SU-DHL-6 (cell line): ENCODE data around the gene AFF3.
"Not testable (repeated sequence)": the region's sequence is repeated elsewhere in the genome, so short reads cannot be mapped to it uniquely, and the experiment has no call there.

Experiments used
- H2AFZ ChIP-seq: fragments of 200-600 bp; sonication (generic); 2 replicates; pipeline ENCODE4 v1.6.1; 2014; ENCODE audit warnings: low read depth, mild to moderate bottlenecking, moderate library complexity, mixed read lengths, antibody characterized with exemption, low read length; ENCODE audit not compliant: severe bottlenecking
- H3F3A ChIP-seq: fragments of 200-600 bp; shearing (Covaris generic); 2 replicates; pipeline ENCODE4 v1.6.0; 2016; ENCODE audit warnings: antibody characterized with exemption, mild to moderate bottlenecking; ENCODE audit not compliant: insufficient read depth
- H3K27ac ChIP-seq: fragments of 200-600 bp; sonication (generic); 2 replicates; pipeline ENCODE4 v1.5.1; 2016; ENCODE audit warnings: low read depth, mild to moderate bottlenecking, low read length, moderate library complexity, mixed read lengths
- H3K27me3 ChIP-seq: fragments of 200-600 bp; sonication (generic), shearing (Covaris generic); 2 replicates; pipeline ENCODE4 v1.6.0; 2014; ENCODE audit warnings: mild to moderate bottlenecking, low read length
- H3K36me3 ChIP-seq: fragments of 200-600 bp; sonication (generic); 2 replicates; pipeline ENCODE4 v1.6.1; 2014; ENCODE audit warnings: mild to moderate bottlenecking, low read length, mixed read lengths
- H3K4me2 ChIP-seq: fragments of 300-600, 200-600 bp; shearing (Covaris generic), sonication (generic); 2 replicates; pipeline ENCODE4 v1.6.0; 2014; ENCODE audit warnings: low read length, low read depth, mild to moderate bottlenecking; ENCODE audit not compliant: poor library complexity, severe bottlenecking
- H3K4me3 ChIP-seq: fragments of 200-600 bp; sonication (generic); 2 replicates; pipeline ENCODE4 v1.5.1; 2014; ENCODE audit warnings: antibody characterized with exemption, low read length, mild to moderate bottlenecking, mixed read lengths; ENCODE audit not compliant: insufficient read depth, poor library complexity, severe bottlenecking
- H3K79me2 ChIP-seq: fragments of 200-600 bp; sonication (generic); 2 replicates; pipeline ENCODE4 v1.6.1; 2014; ENCODE audit warnings: mild to moderate bottlenecking, low read length, moderate library complexity; ENCODE audit not compliant: insufficient read depth
- H3K9ac ChIP-seq: fragments of 200-600 bp; sonication (generic); 2 replicates; pipeline ENCODE4 v1.7.0; 2014; ENCODE audit warnings: mild to moderate bottlenecking, low read length
- H3K9me2 ChIP-seq: fragments of 200-600 bp; sonication (generic); replicated peaks from 2 replicates; pipeline ENCODE4 v1.6.1; 2014; ENCODE audit warnings: low read length; ENCODE audit not compliant: insufficient read depth
- H3K9me3 ChIP-seq: fragments of 200-600 bp; sonication (generic); 2 replicates; pipeline ENCODE4 v1.6.1; 2014; ENCODE audit warnings: low read length, mixed read lengths; ENCODE audit not compliant: insufficient read depth
- H4K20me1 ChIP-seq: fragments of 200-600 bp; sonication (generic); 2 replicates; pipeline ENCODE4 v1.6.1; 2014; ENCODE audit warnings: low read depth, mild to moderate bottlenecking, antibody characterized with exemption, low read length, moderate library complexity, mixed read lengths
- EZH2phosphoT487 ChIP-seq: fragments of 200-600 bp; sonication (generic), shearing (Covaris generic); conservative IDR thresholded peaks from 2 replicates; pipeline ENCODE4 v1.6.1; 2018; ENCODE audit warnings: mild to moderate bottlenecking, antibody characterized with exemption, low read length, moderate library complexity, mixed read lengths
- TF ChIP-seq, protein P1 (sequence below): fragments of 200-600 bp; sonication (generic); IDR thresholded peaks from one replicate; pipeline ENCODE4 v1.5.1; 2017; ENCODE audit warnings: antibody characterized with exemption, mild to moderate bottlenecking, low read length, moderate library complexity; ENCODE audit not compliant: insufficient read depth, poor library complexity, severe bottlenecking

Gene AFF3

DNA sequence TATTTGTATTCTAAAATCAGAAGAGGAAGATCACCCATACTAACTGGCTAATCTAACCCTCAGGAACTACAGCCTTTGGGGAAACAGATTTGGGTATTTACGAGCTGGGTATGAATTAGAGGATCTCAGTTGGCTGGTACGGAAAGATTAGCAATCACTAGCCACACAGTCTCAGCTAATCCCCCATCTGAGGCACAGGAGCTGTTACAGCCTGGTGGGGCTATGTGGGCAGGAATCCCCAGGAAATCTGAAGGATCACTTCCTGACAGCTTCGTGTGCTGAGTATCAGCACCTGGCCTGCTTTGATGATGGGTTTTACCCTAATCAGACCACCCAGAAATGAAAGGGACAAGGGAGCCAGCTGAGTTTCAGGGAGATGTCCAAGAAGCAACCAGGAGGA is 206.3 kb downstream of the AFF3 start:
- Histone ChIP-seq H3K9me2 (no peaks in the 10 kb centered on the region), H2AFZ (no peak overlapping the region), H3K4me2 (no peak overlapping the region), H3K36me3 (no peaks in the 10 kb centered on the region), H3K27ac (no peak overlapping the region), H3K9ac (no peak overlapping the region), H3K4me3 (no peak overlapping the region), H3K27me3 (no peaks in the 10 kb centered on the region), H4K20me1 (no peaks in the 10 kb centered on the region), H3F3A (no peaks in the 10 kb centered on the region), H3K79me2 (no peaks in the 10 kb centered on the region), H3K9me3 (no peaks in the 10 kb centered on the region)
- TF ChIP-seq, protein P1, sequence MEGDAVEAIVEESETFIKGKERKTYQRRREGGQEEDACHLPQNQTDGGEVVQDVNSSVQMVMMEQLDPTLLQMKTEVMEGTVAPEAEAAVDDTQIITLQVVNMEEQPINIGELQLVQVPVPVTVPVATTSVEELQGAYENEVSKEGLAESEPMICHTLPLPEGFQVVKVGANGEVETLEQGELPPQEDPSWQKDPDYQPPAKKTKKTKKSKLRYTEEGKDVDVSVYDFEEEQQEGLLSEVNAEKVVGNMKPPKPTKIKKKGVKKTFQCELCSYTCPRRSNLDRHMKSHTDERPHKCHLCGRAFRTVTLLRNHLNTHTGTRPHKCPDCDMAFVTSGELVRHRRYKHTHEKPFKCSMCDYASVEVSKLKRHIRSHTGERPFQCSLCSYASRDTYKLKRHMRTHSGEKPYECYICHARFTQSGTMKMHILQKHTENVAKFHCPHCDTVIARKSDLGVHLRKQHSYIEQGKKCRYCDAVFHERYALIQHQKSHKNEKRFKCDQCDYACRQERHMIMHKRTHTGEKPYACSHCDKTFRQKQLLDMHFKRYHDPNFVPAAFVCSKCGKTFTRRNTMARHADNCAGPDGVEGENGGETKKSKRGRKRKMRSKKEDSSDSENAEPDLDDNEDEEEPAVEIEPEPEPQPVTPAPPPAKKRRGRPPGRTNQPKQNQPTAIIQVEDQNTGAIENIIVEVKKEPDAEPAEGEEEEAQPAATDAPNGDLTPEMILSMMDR = no peak
- TF ChIP-seq EZH2phosphoT487 = no peak

DNA sequence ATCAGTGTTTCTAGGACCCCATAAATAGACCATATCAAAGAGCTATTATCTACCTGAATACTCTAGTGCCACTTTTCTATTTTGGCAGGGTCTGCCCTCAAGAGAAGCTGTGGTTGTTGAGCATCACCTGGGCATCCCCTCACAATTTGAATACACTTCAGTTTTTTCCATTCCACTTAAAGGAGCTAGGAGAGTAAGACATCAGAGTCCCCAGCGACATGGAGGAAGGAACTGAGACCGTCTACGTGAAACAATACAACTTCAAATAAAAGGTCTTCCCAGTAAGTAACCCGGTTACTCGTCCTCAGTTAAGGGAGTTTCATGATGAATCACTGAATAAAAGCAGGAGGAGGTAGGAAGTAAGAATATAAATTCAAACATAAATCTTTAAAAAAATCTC is 206.7 kb downstream of the AFF3 start:
- no peaks in the 10 kb centered on the region for H3F3A ChIP-seq
- H3K9me2 ChIP-seq = no peaks in the 10 kb centered on the region
- H3K4me2 ChIP-seq = no peak overlapping the region
- no peak for TF ChIP-seq EZH2phosphoT487
- TF ChIP-seq, protein P1 = no peak
- no peaks in the 10 kb centered on the region for H4K20me1 ChIP-seq
- H3K9ac ChIP-seq = no peak overlapping the region
- no peak overlapping the region for H3K27ac ChIP-seq
- H2AFZ ChIP-seq = no peak overlapping the region
- H3K36me3 ChIP-seq = no peaks in the 10 kb centered on the region
- H3K4me3 ChIP-seq = no peak overlapping the region
- no peaks in the 10 kb centered on the region for H3K27me3 ChIP-seq
- no peaks in the 10 kb centered on the region for H3K79me2 ChIP-seq
- H3K9me3 ChIP-seq = no peaks in the 10 kb centered on the region

- H3K9ac ChIP-seq = no peak overlapping the region
- H2AFZ ChIP-seq = no peak overlapping the region
- no peaks in the 10 kb centered on the region for H3K79me2 ChIP-seq
- no peak overlapping the region for H3K27ac ChIP-seq
- H3K4me3 ChIP-seq = no peak overlapping the region
- H4K20me1 ChIP-seq = no peaks in the 10 kb centered on the region
- no peaks in the 10 kb centered on the region for H3K9me3 ChIP-seq
- H3K27me3 ChIP-seq = no peaks in the 10 kb centered on the region
- no peak for TF ChIP-seq EZH2phosphoT487
- TF ChIP-seq, protein P1 = no peak
- no peaks in the 10 kb centered on the region for H3K36me3 ChIP-seq
- no peaks in the 10 kb centered on the region for H3F3A ChIP-seq
- H3K4me2 ChIP-seq = no peak overlapping the region
- H3K9me2 ChIP-seq = no peaks in the 10 kb centered on the region
Observed at GRCh38 chr2:99933894-99934650, 208.3 kb downstream of the AFF3 start.

GRCh38 chr2:99933491-99933890 is 208.9 kb downstream of the AFF3 start:
- not testable (repeated sequence) for H3K9ac ChIP-seq, H4K20me1 ChIP-seq, H3K27ac ChIP-seq, H3F3A ChIP-seq, H3K4me2 ChIP-seq, H3K9me3 ChIP-seq, H3K79me2 ChIP-seq, H3K4me3 ChIP-seq, H3K27me3 ChIP-seq, H3K9me2 ChIP-seq, H3K36me3 ChIP-seq, H2AFZ ChIP-seq
